WTC11 (cell line): ENCODE measurements around the gene HOXA5. TPM values are rescaled to one million over a fixed set of nuclear protein-coding genes. Genes with fewer than 3 reads are reported as not detected.

Source experiments
- ATAC-seq: fragments of 200-7000 bp; cut with Tn5 transposase; 2 replicates; pipeline ENCODE4 v1.10.0; 2021; ENCODE audit warnings: mild to moderate bottlenecking, moderate library complexity
- CTCF ChIA-PET: fragments of 300-600 bp; sonication (Branson Sonifier 250); formaldehyde crosslinking; loops from one replicate; lab custom pipeline; 2021; ENCODE audit warnings: antibody characterized with exemption; lab: Charles Lee
- POLR2A ChIA-PET: fragments of 350-600 bp; sonication (Branson Sonifier 250); formaldehyde crosslinking; loops from one replicate; lab custom pipeline; 2021; ENCODE audit warnings: antibody characterized with exemption; lab: Charles Lee
- DNase-seq: peaks from one replicate; pipeline ENCODE4 v3.0.0; 2021; ENCODE audit warnings: low spot score
- H3K27ac Mint-ChIP-seq: 2 replicates; pipeline ENCODE4 v1.8.0; 2021; ENCODE audit warnings: mixed read lengths
- H3K27me3 Mint-ChIP-seq: 2 replicates; pipeline ENCODE4 v1.8.0; 2021; ENCODE audit warnings: low read depth, mild to moderate bottlenecking, moderate library complexity, mixed read lengths
- H3K36me3 Mint-ChIP-seq: 2 replicates; pipeline ENCODE4 v1.8.0; 2021; ENCODE audit warnings: mixed read lengths
- H3K4me1 Mint-ChIP-seq: 2 replicates; pipeline ENCODE4 v1.8.0; 2022; ENCODE audit warnings: mixed read lengths
- H3K4me3 Mint-ChIP-seq: 2 replicates; pipeline ENCODE4 v1.8.0; 2021; ENCODE audit warnings: mild to moderate bottlenecking, moderate library complexity, mixed read lengths
- H3K9me3 Mint-ChIP-seq: 2 replicates; pipeline ENCODE4 v1.8.0; 2021; ENCODE audit warnings: mixed read lengths
- ATF1 ChIP-seq: sonication (generic); formaldehyde crosslinking; IDR thresholded peaks from 2 replicates; pipeline ENCODE4 v1.8.1; 2023; ENCODE audit warnings: mild to moderate bottlenecking, moderate library complexity, missing genetic modification reagents
- FOXJ3 ChIP-seq: sonication (generic); formaldehyde crosslinking; IDR thresholded peaks from 2 replicates; pipeline ENCODE4 v1.9.0; 2021; ENCODE audit warnings: missing genetic modification reagents, mild to moderate bottlenecking, borderline replicate concordance
- HMGA2 ChIP-seq: fragments of 250-450 bp; sonication (Bioruptor Pico); IDR thresholded peaks from 2 replicates; pipeline ENCODE4 v1.4.0; 2021; ENCODE audit warnings: mild to moderate bottlenecking, moderate library complexity
- KAT7 ChIP-seq: sonication (generic); formaldehyde crosslinking; IDR thresholded peaks from 2 replicates; pipeline ENCODE4 v1.8.1; 2023; ENCODE audit warnings: missing genetic modification reagents, mild to moderate bottlenecking, borderline replicate concordance
- NR1H2 ChIP-seq: sonication (generic); formaldehyde crosslinking; IDR thresholded peaks from 2 replicates; pipeline ENCODE4 v1.9.0; 2021; ENCODE audit warnings: mild to moderate bottlenecking, moderate library complexity, missing genetic modification reagents
- SMAD4 ChIP-seq: sonication (generic); formaldehyde crosslinking; IDR thresholded peaks from 2 replicates; pipeline ENCODE4 v1.8.0; 2022; ENCODE audit warnings: mild to moderate bottlenecking, missing genetic modification reagents
- TCF7 ChIP-seq: sonication (generic); formaldehyde crosslinking; IDR thresholded peaks from 2 replicates; pipeline ENCODE4 v1.8.0; 2022; ENCODE audit warnings: mild to moderate bottlenecking, low read depth, missing genetic modification reagents, moderate library complexity
- TEAD1 ChIP-seq: sonication (generic); formaldehyde crosslinking; IDR thresholded peaks from 2 replicates; pipeline ENCODE4 v1.8.0; 2022; ENCODE audit warnings: mild to moderate bottlenecking, missing genetic modification reagents
- ZNF396 ChIP-seq: fragments of 250-450 bp; sonication (Bioruptor Pico); IDR thresholded peaks from 2 replicates; pipeline ENCODE4 v1.8.0; 2021; ENCODE audit warnings: mild to moderate bottlenecking, moderate library complexity, borderline replicate concordance
- ZNF423 ChIP-seq: fragments of 250-450 bp; sonication (Bioruptor Pico); IDR thresholded peaks from 2 replicates; pipeline ENCODE4 v2.1.2; 2022; ENCODE audit warnings: mild to moderate bottlenecking, moderate library complexity
- total RNA-seq: library from RNA; stranded (reverse); gene quantifications from 3 replicates; pipeline ENCODE4 v1.2.3, GENCODE V29; 2021
- TF ChIP-seq, protein P1 (sequence below): fragments of 250-450 bp; sonication (Bioruptor Pico); conservative IDR thresholded peaks from 2 replicates; pipeline ENCODE4 v1.9.0; 2021; ENCODE audit warnings: mild to moderate bottlenecking
- TF ChIP-seq, protein P2 (sequence below): sonication (generic); formaldehyde crosslinking; IDR thresholded peaks from 2 replicates; pipeline ENCODE4 v1.8.0; 2022; ENCODE audit warnings: mild to moderate bottlenecking, missing genetic modification reagents
- TF ChIP-seq, protein P3 (sequence below): sonication (generic); formaldehyde crosslinking; IDR thresholded peaks from 2 replicates; pipeline ENCODE4 v1.8.1; 2023; ENCODE audit warnings: mild to moderate bottlenecking, missing genetic modification reagents
- TF ChIP-seq, protein P4 (sequence below): sonication (generic); formaldehyde crosslinking; IDR thresholded peaks from 2 replicates; pipeline ENCODE4 v1.8.1; 2023; ENCODE audit warnings: mild to moderate bottlenecking, missing genetic modification reagents, moderate library complexity
- TF ChIP-seq, protein P5 (sequence below): sonication (generic); formaldehyde crosslinking; IDR thresholded peaks from 2 replicates; pipeline ENCODE4 v1.8.0; 2022; ENCODE audit warnings: mild to moderate bottlenecking, missing genetic modification reagents
- TF ChIP-seq, protein P6 (sequence below): sonication (generic); formaldehyde crosslinking; IDR thresholded peaks from 2 replicates; pipeline ENCODE4 v1.8.1; 2023; ENCODE audit warnings: mild to moderate bottlenecking, missing genetic modification reagents

HOXA5 gene
- total RNA-seq, 1 experiment from 2014 or later, result not detected

DNA sequence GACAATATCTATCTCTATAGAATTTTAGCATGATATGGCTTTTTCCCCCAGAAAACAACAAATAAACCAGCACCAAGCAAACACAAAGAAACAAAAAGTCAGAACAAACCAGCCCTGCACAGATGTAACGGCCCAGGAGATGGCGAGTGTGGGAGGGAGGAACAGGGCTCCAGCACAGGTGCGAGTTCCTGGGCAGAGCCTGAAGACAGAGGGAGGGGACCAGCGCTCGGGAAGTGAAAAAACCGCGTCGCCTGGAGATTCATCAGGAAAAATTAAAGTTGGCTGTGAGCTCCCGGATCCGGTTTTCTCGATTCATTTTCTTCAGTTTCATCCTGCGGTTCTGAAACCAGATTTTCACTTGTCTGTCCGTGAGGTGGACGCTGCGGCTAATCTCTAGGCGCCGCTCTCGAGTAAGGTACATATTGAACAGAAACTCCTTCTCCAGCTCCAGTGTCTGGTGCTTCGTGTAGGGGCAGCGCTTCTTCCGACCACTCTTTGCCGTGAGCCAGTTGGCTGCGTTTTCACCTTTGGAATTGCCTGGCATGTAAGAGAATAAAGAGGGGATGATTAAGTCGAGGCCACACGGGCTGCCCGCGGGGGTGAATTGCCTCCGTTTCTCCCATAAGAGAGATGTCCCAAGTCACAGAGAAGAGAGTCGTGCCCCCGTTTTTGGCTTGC, 28.3 kb upstream of the HOXA5 start:
- Mint-ChIP-seq H3K9me3 (no peaks in the 10 kb centered on the region), H3K36me3 (0 out of 2 replicates have a peak, but pooled peaks cover 2% of the 10 kb centered on the region), H3K27ac (no peak overlapping the region), H3K4me1 (peaks cover 25% of the 10 kb centered on the region), H3K27me3 (peaks cover 99% of the 10 kb centered on the region), H3K4me3 (no peak overlapping the region)
- TF ChIP-seq, protein P1, sequence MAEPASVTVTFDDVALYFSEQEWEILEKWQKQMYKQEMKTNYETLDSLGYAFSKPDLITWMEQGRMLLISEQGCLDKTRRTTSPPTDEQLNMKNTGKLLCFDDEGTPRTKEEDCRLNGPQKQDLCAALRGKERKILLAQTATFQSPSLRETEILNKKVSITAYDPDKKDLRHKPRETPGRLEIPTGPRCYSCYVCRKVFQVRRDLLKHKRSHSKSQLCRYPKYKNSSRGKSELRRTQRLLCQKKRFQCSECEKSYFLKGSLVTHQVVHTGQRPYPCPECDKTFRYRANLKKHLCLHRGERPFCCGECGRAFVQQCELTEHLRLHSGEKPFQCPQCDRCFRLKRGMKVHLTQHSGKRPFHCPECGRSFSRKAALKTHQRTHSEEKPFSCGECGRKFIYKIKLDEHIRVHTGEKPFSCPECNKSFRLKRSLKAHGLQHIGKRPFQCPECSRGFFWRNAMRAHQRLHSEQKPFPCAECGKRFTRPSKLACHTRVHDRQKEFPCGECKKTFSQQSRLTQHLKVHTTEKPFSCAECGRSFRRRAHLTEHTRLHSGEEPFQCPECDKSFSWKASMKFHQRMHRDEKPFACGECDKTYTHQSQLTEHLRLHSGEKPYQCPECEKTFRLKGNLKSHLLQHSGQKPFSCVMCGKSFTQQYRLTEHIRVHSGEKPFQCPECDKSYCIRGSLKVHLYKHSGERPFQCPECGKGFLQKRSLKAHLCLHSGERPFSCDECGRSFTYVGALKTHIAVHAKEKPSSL (CRISPR knock-in tag), result no peak
- TF ChIP-seq TCF7 (CRISPR knock-in tag), result no peak
- TF ChIP-seq, protein P2, sequence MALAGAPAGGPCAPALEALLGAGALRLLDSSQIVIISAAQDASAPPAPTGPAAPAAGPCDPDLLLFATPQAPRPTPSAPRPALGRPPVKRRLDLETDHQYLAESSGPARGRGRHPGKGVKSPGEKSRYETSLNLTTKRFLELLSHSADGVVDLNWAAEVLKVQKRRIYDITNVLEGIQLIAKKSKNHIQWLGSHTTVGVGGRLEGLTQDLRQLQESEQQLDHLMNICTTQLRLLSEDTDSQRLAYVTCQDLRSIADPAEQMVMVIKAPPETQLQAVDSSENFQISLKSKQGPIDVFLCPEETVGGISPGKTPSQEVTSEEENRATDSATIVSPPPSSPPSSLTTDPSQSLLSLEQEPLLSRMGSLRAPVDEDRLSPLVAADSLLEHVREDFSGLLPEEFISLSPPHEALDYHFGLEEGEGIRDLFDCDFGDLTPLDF, result no peak
- no peak for TF ChIP-seq HMGA2 (CRISPR knock-in tag)
- TF ChIP-seq, protein P3, sequence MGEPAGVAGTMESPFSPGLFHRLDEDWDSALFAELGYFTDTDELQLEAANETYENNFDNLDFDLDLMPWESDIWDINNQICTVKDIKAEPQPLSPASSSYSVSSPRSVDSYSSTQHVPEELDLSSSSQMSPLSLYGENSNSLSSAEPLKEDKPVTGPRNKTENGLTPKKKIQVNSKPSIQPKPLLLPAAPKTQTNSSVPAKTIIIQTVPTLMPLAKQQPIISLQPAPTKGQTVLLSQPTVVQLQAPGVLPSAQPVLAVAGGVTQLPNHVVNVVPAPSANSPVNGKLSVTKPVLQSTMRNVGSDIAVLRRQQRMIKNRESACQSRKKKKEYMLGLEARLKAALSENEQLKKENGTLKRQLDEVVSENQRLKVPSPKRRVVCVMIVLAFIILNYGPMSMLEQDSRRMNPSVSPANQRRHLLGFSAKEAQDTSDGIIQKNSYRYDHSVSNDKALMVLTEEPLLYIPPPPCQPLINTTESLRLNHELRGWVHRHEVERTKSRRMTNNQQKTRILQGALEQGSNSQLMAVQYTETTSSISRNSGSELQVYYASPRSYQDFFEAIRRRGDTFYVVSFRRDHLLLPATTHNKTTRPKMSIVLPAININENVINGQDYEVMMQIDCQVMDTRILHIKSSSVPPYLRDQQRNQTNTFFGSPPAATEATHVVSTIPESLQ, result no peak
- TF ChIP-seq NR1H2 (CRISPR knock-in tag), result no peak
- TF ChIP-seq KAT7, result no peak
- no peak for TF ChIP-seq SMAD4 (CRISPR knock-in tag)
- no peak for TF ChIP-seq ZNF396 (CRISPR knock-in tag)
- TF ChIP-seq, protein P4, sequence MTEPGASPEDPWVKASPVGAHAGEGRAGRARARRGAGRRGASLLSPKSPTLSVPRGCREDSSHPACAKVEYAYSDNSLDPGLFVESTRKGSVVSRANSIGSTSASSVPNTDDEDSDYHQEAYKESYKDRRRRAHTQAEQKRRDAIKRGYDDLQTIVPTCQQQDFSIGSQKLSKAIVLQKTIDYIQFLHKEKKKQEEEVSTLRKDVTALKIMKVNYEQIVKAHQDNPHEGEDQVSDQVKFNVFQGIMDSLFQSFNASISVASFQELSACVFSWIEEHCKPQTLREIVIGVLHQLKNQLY, result no peak
- DNase-seq (no peak), ATAC-seq (no peak)
- POLR2A ChIA-PET, result no interaction called here
- CTCF ChIA-PET, result interaction anchor here (1.1 to 3.7 kb wide), 2 partner anchors 8 to 11 kb away, joined by 5 to 22 read pairs; no protein-coding TSS in a partner anchor

DNA sequence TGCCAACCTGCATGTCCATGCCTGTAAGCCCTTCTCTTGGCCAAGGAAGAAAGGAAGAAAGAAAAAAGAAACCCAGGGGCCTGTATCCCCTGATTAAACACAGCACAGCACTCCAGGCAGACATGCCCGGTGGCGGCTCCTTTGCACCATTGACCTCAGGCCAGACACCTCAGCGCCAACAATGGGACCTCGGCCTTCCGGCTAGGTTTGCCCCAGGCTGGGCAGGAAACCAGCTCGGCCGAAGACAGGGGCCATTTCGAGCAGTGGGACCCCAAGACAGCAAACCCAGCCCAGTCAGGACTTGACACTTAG, 27.8 kb upstream of the HOXA5 start:
- TF ChIP-seq, protein P5, sequence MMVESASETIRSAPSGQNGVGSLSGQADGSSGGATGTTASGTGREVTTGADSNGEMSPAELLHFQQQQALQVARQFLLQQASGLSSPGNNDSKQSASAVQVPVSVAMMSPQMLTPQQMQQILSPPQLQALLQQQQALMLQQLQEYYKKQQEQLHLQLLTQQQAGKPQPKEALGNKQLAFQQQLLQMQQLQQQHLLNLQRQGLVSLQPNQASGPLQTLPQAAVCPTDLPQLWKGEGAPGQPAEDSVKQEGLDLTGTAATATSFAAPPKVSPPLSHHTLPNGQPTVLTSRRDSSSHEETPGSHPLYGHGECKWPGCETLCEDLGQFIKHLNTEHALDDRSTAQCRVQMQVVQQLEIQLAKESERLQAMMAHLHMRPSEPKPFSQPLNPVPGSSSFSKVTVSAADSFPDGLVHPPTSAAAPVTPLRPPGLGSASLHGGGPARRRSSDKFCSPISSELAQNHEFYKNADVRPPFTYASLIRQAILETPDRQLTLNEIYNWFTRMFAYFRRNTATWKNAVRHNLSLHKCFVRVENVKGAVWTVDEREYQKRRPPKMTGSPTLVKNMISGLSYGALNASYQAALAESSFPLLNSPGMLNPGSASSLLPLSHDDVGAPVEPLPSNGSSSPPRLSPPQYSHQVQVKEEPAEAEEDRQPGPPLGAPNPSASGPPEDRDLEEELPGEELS (CRISPR knock-in tag), result no peak
- TF ChIP-seq, protein P6, sequence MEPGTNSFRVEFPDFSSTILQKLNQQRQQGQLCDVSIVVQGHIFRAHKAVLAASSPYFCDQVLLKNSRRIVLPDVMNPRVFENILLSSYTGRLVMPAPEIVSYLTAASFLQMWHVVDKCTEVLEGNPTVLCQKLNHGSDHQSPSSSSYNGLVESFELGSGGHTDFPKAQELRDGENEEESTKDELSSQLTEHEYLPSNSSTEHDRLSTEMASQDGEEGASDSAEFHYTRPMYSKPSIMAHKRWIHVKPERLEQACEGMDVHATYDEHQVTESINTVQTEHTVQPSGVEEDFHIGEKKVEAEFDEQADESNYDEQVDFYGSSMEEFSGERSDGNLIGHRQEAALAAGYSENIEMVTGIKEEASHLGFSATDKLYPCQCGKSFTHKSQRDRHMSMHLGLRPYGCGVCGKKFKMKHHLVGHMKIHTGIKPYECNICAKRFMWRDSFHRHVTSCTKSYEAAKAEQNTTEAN, result no peak
- no peak for TF ChIP-seq TEAD1
- TF ChIP-seq ATF1 (CRISPR knock-in tag), result no peak
- TF ChIP-seq ZNF423 (CRISPR knock-in tag), result no peak
- no peak for TF ChIP-seq FOXJ3
- ATAC-seq, result no peak
- Mint-ChIP-seq H3K27me3 (peaks cover 99% of the 10 kb centered on the region), H3K27ac (no peak overlapping the region), H3K9me3 (no peaks in the 10 kb centered on the region), H3K4me3 (no peak overlapping the region), H3K36me3 (0 out of 2 replicates have a peak, but pooled peaks cover 2% of the 10 kb centered on the region), H3K4me1 (peaks cover 25% of the 10 kb centered on the region)
- ChIA-PET CTCF (interaction anchor here (1.1 to 3.7 kb wide), 2 partner anchors 8 to 10 kb away, joined by 5 to 22 read pairs; no protein-coding TSS in a partner anchor), POLR2A (no interaction called here)
- DNase-seq, result no peak
